OCI-LY3 (cell line): ENCODE data around the gene SYNDIG1.

ENCODE experiments used
- H2AFZ ChIP-seq: fragments of 200-600, 300-600 bp; shearing (Covaris generic); 2 replicates; pipeline ENCODE4 v1.6.0; 2014; ENCODE audit warnings: antibody characterized with exemption, low read depth, low read length
- H3K27ac ChIP-seq: fragments of 200-600, 300-600 bp; sonication (generic); 2 replicates; pipeline ENCODE4 v1.5.1; 2014; ENCODE audit warnings: mild to moderate bottlenecking, low read length, moderate library complexity, mixed read lengths
- H3K27me3 ChIP-seq: fragments of 200-600, 300-600 bp; sonication (generic); 2 replicates; pipeline ENCODE4 v1.6.1; 2014; ENCODE audit warnings: low read depth, low read length, mixed read lengths
- H3K36me3 ChIP-seq: fragments of 200-600, 300-600 bp; sonication (generic); replicated peaks from 2 replicates; pipeline ENCODE3; 2014; ENCODE audit warnings: low read depth, low read length, mixed read lengths
- H3K4me1 ChIP-seq: fragments of 300-600, 200-600 bp; sonication (generic); 2 replicates; pipeline ENCODE4 v1.6.1; 2014; ENCODE audit warnings: low read length, mixed read lengths
- H3K4me2 ChIP-seq: fragments of 200-600, 300-600 bp; sonication (generic); 2 replicates; pipeline ENCODE4 v1.6.1; 2014; ENCODE audit warnings: low read length, mixed read lengths
- H3K4me3 ChIP-seq: fragments of 300-600, 200-600 bp; sonication (generic); 2 replicates; pipeline ENCODE4 v1.5.1; 2014; ENCODE audit warnings: antibody characterized with exemption, mild to moderate bottlenecking, low read length, moderate library complexity
- H3K79me2 ChIP-seq: fragments of 300-600, 200-600 bp; shearing (Covaris generic); 2 replicates; pipeline ENCODE4 v1.6.1; 2014; ENCODE audit warnings: mild to moderate bottlenecking, low read length, mixed read lengths
- H3K9ac ChIP-seq: fragments of 300-600, 200-600 bp; shearing (Covaris generic); 2 replicates; pipeline ENCODE4 v1.6.0; 2014; ENCODE audit warnings: mild to moderate bottlenecking, low read length, moderate library complexity
- H3K9me3 ChIP-seq: fragments of 200-600, 300-600 bp; shearing (Covaris generic); 2 replicates; pipeline ENCODE4 v1.6.1; 2014; ENCODE audit warnings: low read length, mixed read lengths; ENCODE audit not compliant: insufficient read depth
- H4K20me1 ChIP-seq: fragments of 200-600, 300-600 bp; sonication (generic); 2 replicates; pipeline ENCODE4 v1.6.1; 2016; ENCODE audit warnings: low read length, mixed read lengths; ENCODE audit not compliant: insufficient read depth
- CTCF ChIP-seq: fragments of 200-600, 300-600 bp; sonication (generic); IDR thresholded peaks from 2 replicates; pipeline ENCODE4 v1.5.1; 2014; ENCODE audit warnings: antibody characterized with exemption, low read length, low read depth
- EZH2phosphoT487 ChIP-seq: fragments of 200-600 bp; shearing (Covaris generic); IDR thresholded peaks from 2 replicates; pipeline ENCODE4 v1.6.1; 2018; ENCODE audit warnings: antibody characterized with exemption, mixed run types, low read depth

The SYNDIG1 gene

GRCh38 chr20:24452016-24452415 lies 17.4 kb upstream of the SYNDIG1 start:
- Histone ChIP-seq H3K4me1 (peaks cover 36% of the 10 kb centered on the region), H3K9ac (no peak overlapping the region), H4K20me1 (no peaks in the 10 kb centered on the region), H3K9me3 (no peaks in the 10 kb centered on the region), H2AFZ (no peak overlapping the region), H3K27me3 (peaks cover 3% of the 10 kb centered on the region), H3K4me2 (no peak overlapping the region), H3K27ac (no peak overlapping the region), H3K4me3 (no peak overlapping the region), H3K36me3 (no peaks in the 10 kb centered on the region), H3K79me2 (no peaks in the 10 kb centered on the region)
- TF ChIP-seq EZH2phosphoT487 (no peak), CTCF (no peak)

GRCh38 chr20:24452498-24453127 lies 16.8 kb upstream of the SYNDIG1 start:
- H3K27me3 ChIP-seq: peaks cover 9% of the 10 kb centered on the region
- no peak overlapping the region for H3K4me3 ChIP-seq
- H3K4me2 ChIP-seq: no peak overlapping the region
- no peaks in the 10 kb centered on the region for H3K9me3 ChIP-seq
- H3K9ac ChIP-seq: no peak overlapping the region
- H3K36me3 ChIP-seq: no peaks in the 10 kb centered on the region
- no peaks in the 10 kb centered on the region for H4K20me1 ChIP-seq
- TF ChIP-seq EZH2phosphoT487: no peak
- TF ChIP-seq CTCF: peak; percentile 42
- H3K4me1 ChIP-seq: peaks cover 33% of the 10 kb centered on the region
- H2AFZ ChIP-seq: no peak overlapping the region
- no peaks in the 10 kb centered on the region for H3K79me2 ChIP-seq
- no peak overlapping the region for H3K27ac ChIP-seq

GRCh38 chr20:24453869-24454268 lies 15.6 kb upstream of the SYNDIG1 start:
- Histone ChIP-seq H3K27me3 (peaks cover 22% of the 10 kb centered on the region), H3K4me2 (peak overlapping the region; percentile 40), H2AFZ (no peak overlapping the region), H4K20me1 (no peaks in the 10 kb centered on the region), H3K36me3 (no peaks in the 10 kb centered on the region), H3K4me3 (no peak overlapping the region), H3K9me3 (no peaks in the 10 kb centered on the region), H3K79me2 (no peaks in the 10 kb centered on the region), H3K9ac (no peak overlapping the region), H3K4me1 (peaks cover 26% of the 10 kb centered on the region), H3K27ac (no peak overlapping the region)
- TF ChIP-seq EZH2phosphoT487 (no peak), CTCF (no peak)

GRCh38 chr20:24455081-24455480 lies 14.3 kb upstream of the SYNDIG1 start:
- Histone ChIP-seq H3K4me1 (peaks cover 16% of the 10 kb centered on the region), H3K36me3 (no peaks in the 10 kb centered on the region), H2AFZ (no peak overlapping the region), H3K79me2 (no peaks in the 10 kb centered on the region), H3K4me3 (no peak overlapping the region), H3K9me3 (no peaks in the 10 kb centered on the region), H4K20me1 (no peaks in the 10 kb centered on the region), H3K27ac (no peak overlapping the region), H3K9ac (no peak overlapping the region), H3K4me2 (no peak overlapping the region), H3K27me3 (peaks cover 32% of the 10 kb centered on the region)
- TF ChIP-seq EZH2phosphoT487: no peak
- TF ChIP-seq CTCF: no peak
